D721Med (cell line): ENCODE data around the gene P2RX2.

Experiments used
- DNase-seq: peaks from one replicate; pipeline ENCODE4 v3.0.0; 2011; ENCODE audit warnings: low spot score; ENCODE audit not compliant: insufficient read length
- FAIRE-seq: peaks from 2 replicates; lab custom pipeline; 2011; peaks lifted over from hg19 to GRCh38; lab: Jason Lieb, UNC
- CTCF ChIP-seq: IDR thresholded peaks from 2 replicates; pipeline ENCODE4 v1.5.1; 2012; ENCODE audit warnings: mild to moderate bottlenecking, control low read depth; ENCODE audit not compliant: insufficient read depth; ENCODE audit errors: missing control alignments

P2RX2 gene

GRCh38 chr12:132572801-132573760 lies 45.5 kb upstream of the P2RX2 start:
- no peak for FAIRE-seq
- TF ChIP-seq CTCF = no peak
- DNase-seq = no peak

DNA sequence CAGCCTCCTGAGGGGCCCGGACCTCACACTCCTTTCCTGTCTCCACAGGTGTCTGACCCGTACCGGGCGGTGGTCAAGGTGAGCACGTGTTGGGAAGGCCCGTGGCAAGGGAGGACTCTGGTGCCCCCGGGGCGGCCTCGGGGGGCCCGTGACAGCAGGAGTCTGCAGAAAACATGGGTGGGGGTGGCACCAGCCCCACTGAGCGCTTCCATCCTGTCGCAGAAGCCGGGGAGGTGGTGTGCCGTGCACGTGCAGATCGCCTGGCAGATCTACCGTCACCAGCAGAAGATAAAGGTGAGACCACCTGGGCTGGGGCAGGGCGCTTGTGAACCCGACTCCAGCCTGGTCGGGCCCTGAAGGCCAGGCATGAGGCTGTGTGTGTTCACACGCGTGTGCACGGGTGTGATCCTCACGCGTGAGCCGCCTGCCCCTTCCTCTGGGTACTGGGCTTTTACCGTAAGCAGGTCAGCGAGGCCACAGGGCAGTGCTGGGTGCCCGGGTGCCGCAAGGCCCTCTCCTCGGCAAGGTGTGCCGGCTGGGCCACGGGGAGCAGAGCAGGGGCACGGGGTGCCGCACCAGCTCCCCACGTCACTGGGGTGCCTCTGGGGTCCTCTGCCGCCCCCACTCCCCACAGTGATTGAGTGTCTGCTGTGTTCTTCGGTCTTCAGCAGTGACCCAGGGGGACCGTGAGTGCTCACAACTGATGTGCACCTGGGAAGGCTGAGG lies 44.1 kb upstream of the P2RX2 start:
- no peak for FAIRE-seq
- DNase-seq = no peak
- no peak for TF ChIP-seq CTCF

- no peak for TF ChIP-seq CTCF
- no peak for FAIRE-seq
- no peak for DNase-seq
These were observed 42.9 kb upstream of the P2RX2 start for GRCh38 chr12:132575661-132576060.

GRCh38 chr12:132576701-132577100 lies 41.9 kb upstream of the P2RX2 start:
- FAIRE-seq = no peak
- no peak for TF ChIP-seq CTCF

DNA sequence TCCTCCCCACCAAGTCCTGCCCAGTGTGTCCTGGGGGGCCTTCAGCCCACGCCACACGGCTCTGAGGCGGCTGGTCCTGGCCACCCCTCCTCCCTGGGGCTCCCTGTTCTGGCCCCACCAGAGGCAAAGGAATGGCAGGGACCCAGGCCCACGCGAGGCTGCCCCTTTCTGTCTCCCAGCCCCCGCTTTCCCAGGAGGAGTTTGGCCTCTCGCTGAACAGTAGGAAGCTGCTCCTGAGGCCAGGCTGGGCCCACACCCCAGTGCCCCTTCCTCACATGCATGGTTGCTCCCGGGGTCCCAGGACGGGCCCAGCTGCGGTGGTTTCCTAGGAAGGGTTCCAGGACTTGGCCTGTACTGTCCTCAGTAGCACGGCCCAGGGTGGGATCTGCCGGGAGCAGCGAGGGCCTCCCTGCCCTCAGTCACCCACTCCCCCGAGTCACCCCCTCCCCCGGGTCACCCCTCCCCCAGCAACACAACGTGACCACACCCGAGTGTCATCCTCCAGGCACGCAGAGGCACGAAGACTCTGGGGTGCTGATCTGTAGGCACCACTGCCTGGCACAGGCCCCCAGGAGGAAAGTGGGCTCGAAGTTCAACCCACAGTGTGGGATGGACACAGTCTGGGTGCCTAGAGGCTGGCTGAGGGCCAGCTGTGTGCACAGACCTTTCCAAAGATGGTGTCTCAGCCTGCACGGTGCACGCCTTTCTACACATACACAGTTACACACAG lies 41.2 kb upstream of the P2RX2 start:
- no peak for FAIRE-seq
- DNase-seq = no peak
- no peak for TF ChIP-seq CTCF

More at GRCh38 chr12:132576701-132577100, 41.9 kb upstream of the P2RX2 start:
- no peak for DNase-seq

GRCh38 chr12:132578118-132578517 lies 40.5 kb upstream of the P2RX2 start:
- DNase-seq (no peak), FAIRE-seq (no peak)
- no peak for TF ChIP-seq CTCF
